GM18499 (cell line): ENCODE results near the gene RPN2.
"Not testable (repeated sequence)": the region's sequence is repeated elsewhere in the genome, so short reads cannot be mapped to it uniquely, and the experiment has no call there.

ENCODE experiments used
- ATAC-seq: cut with Tn5 transposase; IDR thresholded peaks from one replicate; pipeline ENCODE4 v1.9.1; 2021; ENCODE audit warnings: moderate number of reproducible peaks; ENCODE audit not compliant: insufficient read depth, unreplicated experiment

Gene RPN2

DNA sequence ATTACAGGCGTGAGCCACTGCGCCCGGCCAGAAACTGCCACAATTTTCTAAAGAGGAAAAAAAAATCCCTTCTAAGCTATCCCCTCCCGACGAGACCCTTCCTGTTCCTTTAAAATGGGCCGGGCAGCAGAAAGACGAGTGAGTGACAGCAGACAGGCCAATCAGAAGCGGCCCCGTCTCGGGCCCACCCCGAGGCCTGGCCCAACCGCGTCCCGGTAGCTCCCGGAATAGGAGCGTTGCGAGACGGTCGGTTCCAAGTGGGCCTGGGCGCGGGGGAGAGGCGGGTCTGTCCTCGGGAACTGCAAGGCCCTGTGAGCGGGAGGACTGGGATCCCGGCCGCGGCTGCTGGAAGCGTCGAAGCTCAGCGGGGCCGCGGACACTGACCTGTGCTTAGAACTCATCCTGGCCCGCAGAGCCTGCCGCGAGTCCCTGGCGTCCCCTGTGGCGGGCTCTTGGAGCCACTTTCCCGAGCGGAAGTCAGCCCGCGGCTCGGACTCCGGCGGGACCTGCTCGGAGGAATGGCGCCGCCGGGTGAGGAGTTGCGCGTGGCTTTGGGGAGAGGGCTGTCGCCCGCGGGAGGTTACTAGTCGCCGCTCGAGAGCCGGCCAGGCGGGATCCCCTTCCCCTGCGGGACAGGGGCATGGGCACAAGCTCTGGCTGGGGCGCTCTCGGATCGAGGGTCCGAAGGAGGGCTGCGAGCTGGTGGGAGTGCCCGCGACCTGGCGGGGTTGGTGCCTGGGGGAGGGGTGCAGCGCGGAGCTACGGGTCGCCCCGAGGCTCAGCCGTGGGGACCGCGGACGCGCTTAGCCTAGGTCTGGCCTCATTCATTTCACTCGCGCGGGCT is at the start of gene RPN2, which contains the start of gene MROH8:
RPN2 (plus strand) TSS at position 492 of the 844 bp plus-strand sequence; CDS start at position 519, 27 bp downstream.
MROH8 (minus strand) TSS at position 710 of the 844 bp plus-strand sequence.
- ATAC-seq, result peak; percentile 45

GRCh38 chr20:37131486-37131885 is 47.6 kb upstream of the RPN2 start:
- no peak for ATAC-seq

- ATAC-seq, result no peak
Observed at GRCh38 chr20:37133952-37134351, 45.2 kb upstream of the RPN2 start.

DNA sequence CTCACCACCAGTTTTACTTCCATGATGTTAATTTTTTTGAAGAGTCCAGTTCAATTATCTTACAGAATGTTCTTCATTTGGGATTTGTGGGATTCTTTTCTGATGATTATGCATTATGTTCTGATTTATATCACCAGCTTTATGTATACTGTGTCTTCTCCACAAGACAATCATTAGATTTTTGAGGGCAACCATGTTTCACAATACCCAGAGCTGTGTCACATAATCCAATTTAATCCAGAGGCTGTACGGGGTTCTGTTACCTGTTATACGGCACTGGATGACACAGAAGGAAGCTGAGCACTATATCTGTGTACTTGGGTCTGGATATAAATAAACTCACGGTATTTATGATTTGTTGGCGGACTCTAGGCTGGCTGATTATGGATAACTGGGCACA is 41.6 kb upstream of the RPN2 start:
- no peak for ATAC-seq

DNA sequence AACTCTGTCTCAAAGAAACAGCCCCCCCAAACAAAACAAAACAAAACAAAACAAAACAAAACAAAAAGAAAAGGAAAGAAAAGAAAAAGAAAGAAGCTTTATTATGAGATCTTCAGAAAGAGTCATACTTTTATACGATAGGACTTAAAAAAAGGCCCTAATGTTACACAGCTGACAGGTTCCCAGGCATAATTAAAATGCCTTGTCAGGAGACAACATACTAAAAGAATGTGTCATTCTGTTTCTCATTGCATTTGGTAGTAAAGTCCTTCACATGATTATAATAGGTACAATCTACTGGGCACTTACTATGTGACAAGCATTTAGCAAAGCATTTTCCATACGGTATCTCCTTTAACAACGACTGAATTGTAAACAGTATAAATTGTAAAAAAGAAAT is 36.4 kb upstream of the RPN2 start:
- no peak for ATAC-seq

DNA sequence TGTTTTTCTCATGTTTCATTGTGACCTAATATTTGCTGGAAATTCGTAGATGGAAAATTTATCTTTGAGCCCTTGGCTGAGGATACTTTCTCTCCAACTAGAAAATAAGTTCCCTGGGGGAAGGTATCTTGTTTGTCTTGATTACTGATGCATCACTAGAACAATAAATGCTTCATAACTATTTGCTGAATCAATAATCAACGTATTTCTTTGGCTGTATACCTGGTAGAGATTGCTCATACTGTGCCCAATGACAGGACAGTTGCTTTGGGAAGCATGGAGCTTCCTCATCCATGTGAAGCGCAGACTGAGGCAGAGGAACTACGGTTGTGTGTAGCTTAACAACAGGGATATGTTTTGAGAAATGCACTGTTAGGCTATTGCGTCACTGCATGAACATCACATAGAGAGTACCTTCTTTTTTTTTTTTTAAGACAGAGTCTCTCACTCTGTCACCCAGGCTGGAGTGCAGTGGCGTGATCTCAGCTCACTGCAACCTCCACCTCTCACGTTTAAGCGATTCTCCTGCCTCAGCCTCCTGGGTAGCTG is 34.2 kb upstream of the RPN2 start:
- no peak for ATAC-seq

DNA sequence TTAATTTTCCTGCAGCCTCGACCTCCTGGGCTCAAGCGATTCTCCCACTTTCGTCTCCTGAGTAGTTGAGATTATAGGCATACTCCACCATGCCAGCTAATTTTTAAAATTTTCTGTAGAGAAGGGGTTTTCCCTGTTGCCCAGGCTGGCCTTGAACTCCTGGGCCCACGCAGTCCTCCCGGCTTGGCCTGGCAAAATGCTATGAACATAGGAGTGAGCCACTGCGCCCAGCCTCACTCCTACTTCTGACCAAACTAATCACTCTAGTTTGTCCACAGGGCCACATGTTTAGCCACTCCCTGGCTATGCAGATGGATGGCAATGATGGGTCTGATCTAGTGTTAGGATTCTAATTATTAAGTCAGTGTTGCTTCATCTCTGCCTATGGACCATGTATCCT is 31.9 kb upstream of the RPN2 start:
- ATAC-seq, result no peak

DNA sequence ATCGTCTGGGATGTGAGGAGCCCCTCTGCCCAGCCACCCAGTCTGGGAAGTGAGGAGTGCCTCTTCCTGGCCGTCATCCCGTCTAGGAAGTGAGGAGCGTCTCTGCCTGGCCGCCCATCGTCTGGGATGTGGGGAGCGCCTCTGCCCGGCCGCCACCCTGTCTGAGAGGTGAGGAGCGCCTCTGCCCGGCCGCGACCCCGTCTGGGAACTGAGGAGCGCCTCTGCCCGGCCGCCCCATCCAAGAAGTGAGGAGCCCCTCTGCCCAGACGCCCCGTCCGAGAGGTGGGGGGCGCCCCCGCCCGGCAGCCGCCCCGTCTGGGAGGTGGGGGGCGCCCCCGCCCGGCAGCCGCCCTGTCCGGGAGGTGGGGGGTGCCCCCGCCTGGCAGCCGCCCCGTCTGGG is 28.3 kb upstream of the RPN2 start:
- not testable (repeated sequence) for ATAC-seq

GRCh38 chr20:37151529-37151928 is 27.6 kb upstream of the RPN2 start:
- no peak for ATAC-seq

DNA sequence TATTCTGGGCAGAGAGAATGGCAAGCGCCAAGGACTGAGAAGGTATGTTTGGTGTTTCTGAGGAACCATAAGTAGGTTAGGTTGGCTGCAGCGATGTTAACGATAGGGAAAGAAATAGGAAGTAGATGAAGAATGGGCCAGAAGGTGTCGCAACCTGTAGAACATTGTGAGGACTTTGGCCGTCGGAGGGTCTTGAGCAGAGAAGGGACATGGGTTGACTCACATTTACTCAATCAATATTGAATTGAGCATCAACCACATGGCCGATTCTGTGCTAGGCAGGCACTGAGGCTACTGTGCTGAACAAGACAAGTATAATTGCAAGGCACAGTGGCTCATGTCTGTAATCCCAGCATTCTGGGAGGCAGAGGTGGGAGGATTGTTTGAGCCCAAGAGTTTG is 26.8 kb upstream of the RPN2 start:
- no peak for ATAC-seq

DNA sequence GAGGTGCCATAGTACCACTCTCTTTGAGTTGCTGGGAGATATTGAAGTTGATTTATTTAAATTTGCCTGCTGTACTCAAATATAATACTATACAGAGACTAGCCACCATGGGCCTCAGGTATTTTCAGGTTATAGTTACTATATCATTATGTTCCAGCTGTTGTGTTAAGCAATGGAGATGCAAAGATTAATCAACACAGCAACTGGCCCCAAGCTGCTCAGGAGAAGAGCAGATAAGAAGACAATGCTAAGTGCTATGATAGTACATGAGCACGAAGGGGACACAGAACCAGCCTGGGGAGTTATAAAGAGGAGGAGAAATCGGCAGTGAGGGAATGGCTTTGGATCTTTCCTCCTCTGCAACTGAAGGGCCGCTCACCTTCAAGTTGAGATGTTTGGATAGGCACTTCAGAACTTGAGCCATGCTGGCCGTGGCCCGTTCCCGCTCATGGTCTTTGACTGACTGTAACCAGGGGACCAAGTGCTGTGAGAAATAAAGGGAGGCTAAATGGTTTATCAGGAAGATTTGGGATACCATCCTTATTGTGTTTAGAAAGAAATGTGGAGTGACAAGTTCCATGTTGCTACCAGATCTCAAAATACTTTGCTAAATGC is 24.3 kb upstream of the RPN2 start:
- no peak for ATAC-seq

GRCh38 chr20:37155987-37156386 is 23.1 kb upstream of the RPN2 start:
- ATAC-seq, result no peak

DNA sequence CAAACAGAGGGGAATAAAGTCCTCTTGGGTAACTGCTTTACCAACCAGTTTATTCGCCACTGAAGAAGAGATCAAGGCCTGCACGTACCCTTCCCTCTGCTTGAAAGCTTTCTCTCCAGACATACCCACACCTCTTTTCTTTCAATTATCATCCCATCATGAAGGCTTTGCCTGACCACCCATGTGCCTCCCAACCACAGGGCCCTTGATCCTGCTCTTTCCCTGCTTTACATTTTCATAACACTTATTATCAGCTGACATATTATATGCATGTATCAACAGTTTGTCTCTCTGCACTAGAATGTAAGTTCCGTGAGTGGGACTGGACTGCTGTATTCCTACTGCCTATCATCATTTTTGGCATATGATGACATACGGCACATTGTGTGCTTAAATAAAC is 20.9 kb upstream of the RPN2 start:
- ATAC-seq, result no peak

DNA sequence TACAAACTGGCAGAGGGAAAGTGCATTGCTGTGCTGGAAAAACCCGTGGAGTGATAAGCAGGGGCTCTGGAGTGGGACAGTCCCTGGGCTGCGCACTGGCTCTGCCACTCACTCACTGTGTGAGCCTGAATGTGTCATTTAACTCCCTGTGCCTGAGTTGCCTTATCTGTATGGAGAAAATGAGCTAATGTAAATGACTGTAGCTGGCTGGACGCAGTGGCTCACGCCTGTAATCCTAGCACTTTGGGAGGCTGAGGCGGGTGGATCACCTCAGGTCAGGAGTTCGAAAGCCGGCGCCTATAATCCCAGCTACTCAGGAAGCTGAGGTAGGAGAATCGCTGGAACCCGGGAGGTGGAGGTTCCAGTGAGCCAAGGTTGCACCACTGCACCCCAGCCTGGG is 18.4 kb upstream of the RPN2 start:
- no peak for ATAC-seq

- ATAC-seq, result no peak
Observed at GRCh38 chr20:37161830-37162549, 17.1 kb upstream of the RPN2 start.

GRCh38 chr20:37162646-37163045 is 16.5 kb upstream of the RPN2 start:
- ATAC-seq, result no peak

DNA sequence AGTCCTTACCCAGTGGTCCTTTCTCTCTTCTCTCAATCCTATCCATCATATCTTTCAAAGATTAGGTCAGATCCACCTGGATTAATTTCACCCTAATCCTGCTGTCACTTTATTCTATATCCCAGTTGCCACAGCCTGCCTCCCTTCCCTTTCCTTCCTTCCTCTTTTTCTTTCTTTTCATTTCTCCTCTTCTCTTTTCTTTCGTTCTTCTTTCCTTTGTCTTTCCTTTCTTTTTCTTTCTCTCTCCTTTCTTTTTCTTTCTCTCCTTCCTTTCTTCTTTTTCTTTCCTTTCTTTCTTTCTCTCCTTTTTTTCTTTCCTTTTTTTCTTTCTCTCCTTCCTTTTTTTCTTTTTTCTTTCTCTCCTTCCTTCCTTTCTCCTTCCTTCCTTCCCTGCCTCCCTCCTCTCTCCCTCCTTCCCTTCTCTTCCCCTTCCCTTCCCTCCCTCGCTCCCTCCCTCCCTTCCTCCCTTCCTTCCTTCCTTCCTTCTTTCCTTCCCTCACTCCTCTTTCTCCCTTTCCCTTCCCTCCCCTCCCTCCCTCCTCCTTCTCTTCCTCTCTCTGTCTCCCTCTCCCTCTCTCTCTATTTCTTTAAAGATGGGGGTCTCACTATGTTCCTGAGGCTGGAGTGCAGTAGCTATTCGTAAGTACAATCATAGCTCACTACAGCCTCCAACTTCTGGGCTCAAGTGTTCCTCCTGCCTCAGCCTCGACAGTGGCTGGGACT is 15.1 kb upstream of the RPN2 start:
- ATAC-seq, result no peak

- ATAC-seq, result no peak
Observed at GRCh38 chr20:37165031-37165430, 14.1 kb upstream of the RPN2 start.

DNA sequence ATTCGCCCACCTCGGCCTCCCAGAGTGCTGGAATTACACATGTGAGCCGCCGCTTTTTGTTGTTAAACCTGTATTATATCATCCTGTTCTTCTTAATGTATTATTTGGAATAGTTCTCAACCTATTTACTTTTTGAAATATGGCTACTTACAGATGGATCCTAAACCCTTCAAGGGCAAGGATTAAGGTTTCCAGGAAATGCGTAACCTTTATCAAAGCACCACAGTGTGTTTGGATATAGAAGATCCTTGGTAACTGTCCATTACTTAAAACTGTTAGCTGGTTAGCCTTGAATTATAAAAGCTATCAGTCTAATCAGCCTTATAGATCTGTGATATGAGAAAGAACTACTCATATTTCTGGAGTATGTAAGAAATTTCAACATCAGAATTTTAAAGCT is 12.3 kb upstream of the RPN2 start:
- ATAC-seq, result no peak

DNA sequence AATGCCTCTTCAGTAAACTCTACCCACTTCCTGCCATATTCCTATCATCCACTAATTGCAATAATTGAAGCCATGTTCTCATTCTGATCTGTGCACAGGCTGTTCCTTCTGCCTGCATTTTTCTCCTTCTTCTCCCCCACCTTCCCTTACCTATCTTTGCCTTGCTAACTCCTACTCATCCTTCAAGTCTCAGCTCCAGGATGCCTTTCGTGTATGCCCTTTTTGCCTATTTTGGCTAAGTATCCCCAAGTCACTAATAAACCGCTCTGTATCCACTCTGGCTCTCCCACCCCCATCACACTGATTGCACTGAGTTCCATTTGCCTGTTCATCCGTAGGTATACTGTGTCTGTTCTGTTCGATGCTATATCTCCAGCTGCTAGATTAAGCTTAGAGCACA is 6.3 kb upstream of the RPN2 start:
- ATAC-seq, result no peak
